ENCODE results near the gene LYPD1. TPM values are rescaled to one million over a fixed set of nuclear protein-coding genes. Genes with fewer than 3 reads are reported as not detected.

LYPD1 gene
- total and polyA plus RNA-seq, 2 of the 4 experiments (the other 2 are of a cell fraction), result 66.1 to 87.6 TPM

- dilution Hi-C loops (cut with HindIII; ENCODE audit: low sequenced_read_pairs, unreplicated experiment) (no loop called here), intact Hi-C loops (cut with micrococcal nuclease) (no loop called here), in situ Hi-C loops (cut with MboI; ENCODE audit: low sequenced_read_pairs) (no loop called here)
- Histone ChIP-seq H3K36me3 (ENCODE audit: control insufficient read depth, insufficient read depth, low read length) (peaks cover 17% of the 10 kb centered on the region; the same call in 1 of the 2 replicates), H4K8ac (ENCODE audit: low read depth in 2 of 2, low read length in 2 of 2) (no peak overlapping the region), H3K18ac (ENCODE audit: low read depth, low read length) (no peak overlapping the region), H4K20me1 (ENCODE audit: insufficient read depth, low read length) (peaks cover 3% of the 10 kb centered on the region; the same call in 1 of the 2 replicates), H3K4me2 (ENCODE audit: low read depth, low read length) (no peak overlapping the region), H3K56ac (ENCODE audit: extremely low read depth, insufficient read depth, low read length) (no peak overlapping the region), H2AK5ac (ENCODE audit: low read depth, low read length) (no peak overlapping the region), H3K9ac (ENCODE audit: low read depth, low read length) (no peak overlapping the region), H3K27ac (ENCODE audit: insufficient read depth, low read length) (no peak overlapping the region), H2AFZ (replicated peaks; ENCODE audit: low read length, poor library complexity) (no peak overlapping the region), H2BK5ac (ENCODE audit: low read depth, low read length, poor library complexity, severe bottlenecking) (no peak overlapping the region), H2BK15ac (ENCODE audit: low read depth, low read length) (no peak overlapping the region), H3K9me3 (ENCODE audit: control insufficient read depth, insufficient read depth, low read length) (no peaks in the 10 kb centered on the region), H3K4me3 (ENCODE audit: insufficient read depth, low read depth, low read length) (no peak overlapping the region), H3K9me1 (ENCODE audit: insufficient read depth, low read length) (peaks cover 26% of the 10 kb centered on the region), H3K27me3 (ENCODE audit: control insufficient read depth, insufficient read depth, low read length) (no peaks in the 10 kb centered on the region), H3K79me1 (ENCODE audit: low read depth in 1 of 2, low read length in 2 of 2) (peaks cover 0 to 8% of the 10 kb centered on the region in 2 experiments; a peak in 1 of 4 replicates), H3K23ac (ENCODE audit: low read depth, low read length) (no peak overlapping the region), H3K4ac (ENCODE audit: low read depth, low read length) (no peak overlapping the region; the same call in 1 of the 2 replicates), H3K4me1 (ENCODE audit: control insufficient read depth, insufficient read depth, low read length) (no peaks in the 10 kb centered on the region), H2BK20ac (ENCODE audit: low read depth, low read length) (no peak overlapping the region), H2BK120ac (ENCODE audit: low read depth, low read length) (no peak overlapping the region), H2AK9ac (replicated peaks; ENCODE audit: low read depth, low read length, poor library complexity) (no peak overlapping the region), H4K5ac (ENCODE audit: low read depth, low read length) (no peak overlapping the region), H4K91ac (ENCODE audit: insufficient read depth, low read depth, low read length) (no peak overlapping the region), H3K14ac (replicated peaks; ENCODE audit: low read depth, low read length) (no peak overlapping the region)
- no peak for TF ChIP-seq RAD21 (IDR thresholded peaks at IDR 0.05; ENCODE audit: low read length)
- no peak for TF ChIP-seq RFX5 (IDR thresholded peaks at IDR 0.05; ENCODE audit: low read depth, low read length)
- no peak for TF ChIP-seq MAFK (IDR thresholded peaks at IDR 0.05; ENCODE audit: low read depth, low read length)
- TF ChIP-seq MXI1 (IDR thresholded peaks at IDR 0.05; ENCODE audit: borderline replicate concordance, low read depth, low read length), result no peak
- no peak for TF ChIP-seq USF2 (IDR thresholded peaks at IDR 0.05; ENCODE audit: low read depth, low read length)
- TF ChIP-seq MAZ (IDR thresholded peaks at IDR 0.05; ENCODE audit: borderline replicate concordance, low read depth, low read length), result no peak
- no peak for TF ChIP-seq CTCF (conservative IDR thresholded peaks at IDR 0.05; ENCODE audit: low read depth, low read length)
- no peak for TF ChIP-seq ELK1 (IDR thresholded peaks at IDR 0.05; ENCODE audit: borderline replicate concordance, low read depth, low read length)
- no peak for TF ChIP-seq NFE2L2 (IDR thresholded peaks at IDR 0.05; ENCODE audit: low read depth, low read length)
- no peak for TF ChIP-seq CEBPB (IDR thresholded peaks at IDR 0.05; ENCODE audit: low read depth, low read length)
- no peak for TF ChIP-seq CHD1 (IDR thresholded peaks at IDR 0.05; ENCODE audit: low read depth, low read length)
- no peak for TF ChIP-seq FOS (IDR thresholded peaks at IDR 0.05; ENCODE audit: low read depth, low read length)
- no peak for TF ChIP-seq RCOR1 (IDR thresholded peaks at IDR 0.05; ENCODE audit: insufficient replicate concordance, low read length)
- no peak for TF ChIP-seq BHLHE40 (IDR thresholded peaks at IDR 0.05; ENCODE audit: low read depth, low read length)
- TF ChIP-seq POLR2A (IDR thresholded peaks at IDR 0.05; ENCODE audit: low read depth, low read length), result no peak
- TF ChIP-seq SMC3 (IDR thresholded peaks at IDR 0.05; ENCODE audit: low read depth, low read length), result no peak
- no peak for ATAC-seq (ENCODE audit: low read depth)
- POLR2A ChIA-PET (ENCODE audit: unreplicated experiment), result no interaction called here
- CTCF ChIA-PET, result no interaction called here
- 81% methylated on average over 7 of the region's 9 CpGs; no CpG with 5 or more reads in 1 of the 2 experiments for WGBS, 2 experiments (ENCODE audit: extremely low coverage in 2 of 2, insufficient read length in 1 of 2)
- no peak for DNase-seq
- no TSS peak for BruUV-seq (replicated peaks)
These were observed 49.5 kb upstream of the LYPD1 start for GRCh38 chr2:132719480-132719879.

All from IMR-90 (cell line).